CD4-positive, alpha-beta T cell treated with Interleukin-17A for 4 hours (primary cell): ENCODE data around the gene CES1.
"Not testable (repeated sequence)": the region's sequence is repeated elsewhere in the genome, so short reads cannot be mapped to it uniquely, and the experiment has no call there.

Experiments
- DNase-seq: peaks from one replicate; pipeline ENCODE4 v3.0.0-alpha.2; 2020; ENCODE audit warnings: mixed read lengths

The CES1 gene

DNA sequence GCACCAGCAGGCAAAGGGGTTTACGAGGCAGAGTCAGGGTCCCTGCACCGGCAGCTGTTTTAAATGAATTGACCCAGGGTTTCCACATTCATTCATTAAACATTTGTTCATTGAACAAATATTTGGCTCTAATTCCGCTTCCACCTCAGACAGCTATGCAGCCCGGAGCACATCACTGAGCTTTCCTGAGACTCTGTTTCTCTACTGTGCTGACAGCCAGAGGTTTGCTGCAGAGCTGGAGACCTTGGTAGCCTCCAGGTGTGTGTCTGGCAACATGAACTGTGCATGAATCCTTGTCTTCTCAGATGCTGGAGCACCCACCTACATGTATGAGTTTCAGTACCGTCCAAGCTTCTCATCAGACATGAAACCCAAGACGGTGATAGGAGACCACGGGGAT, 42.7 kb downstream of the CES1 start:
- DNase-seq, result not testable (repeated sequence)

DNA sequence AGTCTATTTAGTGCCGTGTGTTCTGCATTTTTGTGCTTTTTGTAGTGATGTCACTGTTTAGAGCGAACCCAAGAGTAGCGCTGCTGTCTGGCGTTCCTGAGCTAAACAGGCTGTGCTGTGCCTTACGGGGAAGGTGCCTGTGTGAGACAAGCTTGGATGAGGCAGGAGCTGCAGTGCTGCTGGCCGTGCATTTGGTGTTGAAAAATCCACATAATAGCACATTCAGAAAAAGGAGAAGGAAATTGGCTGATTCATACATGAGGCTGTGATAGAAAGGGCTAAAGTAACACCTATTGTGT, 50.2 kb downstream of the CES1 start:
- not testable (repeated sequence) for DNase-seq

DNA sequence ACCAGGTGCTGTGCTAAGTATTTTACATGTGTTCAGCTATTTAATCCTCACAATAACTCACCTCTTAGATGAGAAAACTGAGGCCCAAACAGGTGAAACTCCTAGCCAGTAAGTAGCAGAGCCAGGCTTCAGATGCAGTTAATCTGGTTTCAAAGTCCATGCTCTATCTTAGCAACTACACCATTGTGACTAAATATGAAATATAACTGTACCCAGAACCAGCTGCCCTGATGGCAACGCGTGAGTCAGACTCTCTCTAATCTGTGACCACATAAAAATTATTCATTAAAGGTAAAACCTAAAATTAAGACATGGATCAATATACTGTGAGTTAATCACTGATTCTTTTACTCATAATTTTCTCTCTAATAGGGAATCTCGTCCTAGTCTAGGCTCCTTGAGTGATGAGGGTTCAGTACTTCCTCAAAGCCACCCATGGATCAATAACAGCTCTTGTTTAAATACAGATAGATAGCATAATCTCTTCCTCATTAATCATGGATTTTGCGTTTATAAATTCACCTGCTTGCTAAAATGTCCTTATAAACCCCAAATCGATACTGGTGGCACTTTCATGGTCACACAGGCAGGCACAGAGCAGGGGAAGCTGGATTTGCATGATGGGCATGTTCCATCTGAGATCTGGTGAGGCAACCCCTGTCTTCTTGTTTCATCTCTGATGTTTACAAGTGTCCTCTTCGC, 50.7 kb downstream of the CES1 start:
- not testable (repeated sequence) for DNase-seq

DNA sequence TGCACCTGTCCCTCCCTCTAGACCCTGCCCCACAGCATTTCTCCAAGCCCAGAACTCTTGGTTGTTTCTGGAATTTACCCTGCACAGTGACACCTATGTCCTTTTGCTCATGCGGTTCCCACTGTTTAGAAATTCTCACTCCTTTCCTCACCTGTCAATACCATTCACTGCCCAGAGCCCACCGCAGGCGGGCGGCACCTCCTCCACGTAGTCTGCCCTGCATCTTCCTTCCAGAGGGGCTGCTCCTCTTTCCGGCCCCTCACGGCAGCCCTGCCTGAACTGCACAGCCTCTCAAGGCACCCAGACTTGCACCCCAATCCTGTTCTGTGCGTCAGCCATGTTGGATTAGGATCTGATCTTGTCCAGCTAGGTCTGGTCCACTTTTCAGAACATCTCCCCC, 51.4 kb downstream of the CES1 start:
- not testable (repeated sequence) for DNase-seq

DNA sequence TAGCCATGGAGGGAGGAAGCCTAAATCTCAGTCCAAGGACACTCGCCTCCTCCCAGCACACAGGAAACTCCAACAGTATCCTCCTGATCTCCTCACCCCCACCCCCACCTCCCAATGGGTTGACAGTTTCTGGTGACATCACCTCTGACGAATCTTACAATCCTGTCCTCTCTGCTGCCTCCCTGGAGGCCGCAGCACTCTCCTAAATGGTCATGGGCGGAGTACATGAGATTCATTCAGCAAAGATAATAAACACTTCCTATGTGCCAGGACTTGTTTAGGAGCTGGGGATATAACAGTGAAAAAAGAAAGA, 52.8 kb downstream of the CES1 start:
- not testable (repeated sequence) for DNase-seq

DNA sequence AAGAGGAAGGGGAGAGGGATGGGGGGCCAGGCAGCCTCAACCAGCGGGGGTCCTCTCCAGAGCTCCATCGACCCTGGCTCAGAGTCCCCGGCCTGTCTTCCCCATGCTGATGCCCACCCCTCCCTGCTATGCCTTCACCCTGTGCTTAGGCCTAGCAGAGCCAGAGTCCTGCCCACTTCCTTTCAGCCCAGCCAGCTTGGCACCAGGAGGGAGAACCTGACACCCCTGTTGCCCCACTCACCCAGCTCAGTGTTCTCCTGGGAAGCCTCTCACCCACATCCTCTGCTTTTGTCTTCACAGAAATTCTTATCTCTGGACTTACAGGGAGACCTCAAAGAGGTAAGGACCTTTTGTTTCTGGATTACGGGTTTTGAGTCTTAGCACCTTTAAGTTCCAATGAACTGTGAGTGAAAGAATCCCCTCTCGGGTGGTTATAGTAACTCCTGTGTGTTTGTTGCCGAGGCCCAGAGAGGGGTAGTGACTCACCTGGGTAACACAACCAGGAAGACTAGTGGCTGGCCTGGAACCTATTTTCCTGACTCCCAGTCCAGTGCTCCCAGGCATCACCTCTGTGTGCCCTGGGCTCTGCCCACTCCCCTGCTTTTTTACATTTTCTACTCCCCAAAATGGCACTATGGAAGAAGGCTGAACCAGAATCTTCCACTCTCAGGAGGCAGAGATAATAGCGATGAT, 53.3 kb downstream of the CES1 start:
- DNase-seq, result no peak

DNA sequence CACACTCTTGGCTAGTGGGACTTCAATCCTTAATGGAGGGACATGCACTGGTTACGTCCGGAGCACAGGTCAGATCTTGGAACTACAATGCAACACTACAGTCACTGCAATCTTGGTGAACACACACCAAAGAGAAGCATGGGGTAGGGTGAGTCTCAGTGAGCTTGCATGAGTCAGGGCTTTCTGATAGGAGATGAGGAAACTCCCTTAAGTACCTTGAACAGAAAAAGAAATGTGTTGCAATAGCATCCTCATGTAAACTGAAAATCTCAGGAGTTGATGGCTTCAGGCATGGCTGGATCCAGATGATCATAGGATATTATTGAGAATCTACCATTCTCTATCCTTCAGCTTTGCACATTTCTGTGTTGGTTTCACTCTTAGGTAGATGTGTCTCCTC, 54.1 kb downstream of the CES1 start:
- no peak for DNase-seq

DNA sequence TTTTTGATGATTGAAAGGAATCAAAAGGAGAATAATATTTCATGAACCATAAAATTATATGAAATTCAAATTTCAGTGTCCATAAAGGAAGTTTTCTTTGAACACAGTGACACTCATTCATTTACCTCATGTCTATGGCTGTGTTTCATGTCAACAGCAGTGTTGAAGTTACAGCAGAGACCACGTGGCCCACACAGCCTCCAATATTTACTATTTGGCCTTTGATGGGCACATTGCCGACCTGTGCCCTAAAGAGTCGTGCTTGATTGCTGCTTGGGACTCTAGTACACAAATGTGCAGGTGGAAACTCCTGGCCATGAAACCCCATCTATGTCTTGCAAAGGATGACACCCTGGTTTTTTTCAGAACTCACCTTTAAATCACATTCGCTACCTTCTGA, 57.0 kb downstream of the CES1 start:
- no peak for DNase-seq

DNA sequence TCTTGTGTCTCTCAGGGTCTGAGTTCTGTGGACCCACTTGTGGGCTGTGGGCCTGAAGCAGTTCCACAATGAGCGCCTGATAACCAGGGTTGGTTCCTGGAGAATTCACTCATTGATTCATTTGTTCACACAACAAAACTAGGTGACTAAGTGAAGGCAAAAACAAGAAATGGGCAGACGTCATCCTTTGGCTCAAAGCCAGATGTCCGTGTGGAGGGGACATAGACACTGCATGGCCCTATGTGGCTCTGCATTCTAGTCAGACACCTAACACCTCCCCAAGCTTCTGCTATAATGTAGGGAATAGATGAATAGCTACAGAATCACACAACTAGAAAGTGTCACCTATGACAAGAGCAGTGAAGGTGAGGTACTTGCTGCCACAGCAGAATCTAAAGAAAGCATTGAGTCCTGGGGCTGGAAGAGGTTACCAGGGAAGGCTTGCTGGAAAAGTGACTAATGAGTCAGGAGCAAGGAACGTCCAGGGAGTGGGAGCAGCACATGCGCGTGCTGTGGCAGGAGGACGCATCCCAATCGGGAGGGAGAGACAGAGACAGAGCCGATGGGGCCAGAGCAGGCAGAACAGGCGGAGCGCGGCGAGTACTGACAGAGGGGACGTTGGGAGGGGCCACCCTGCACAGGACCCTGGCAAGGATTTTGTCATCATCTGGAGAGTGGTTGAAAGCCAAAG, 58.9 kb downstream of the CES1 start:
- no peak for DNase-seq

DNA sequence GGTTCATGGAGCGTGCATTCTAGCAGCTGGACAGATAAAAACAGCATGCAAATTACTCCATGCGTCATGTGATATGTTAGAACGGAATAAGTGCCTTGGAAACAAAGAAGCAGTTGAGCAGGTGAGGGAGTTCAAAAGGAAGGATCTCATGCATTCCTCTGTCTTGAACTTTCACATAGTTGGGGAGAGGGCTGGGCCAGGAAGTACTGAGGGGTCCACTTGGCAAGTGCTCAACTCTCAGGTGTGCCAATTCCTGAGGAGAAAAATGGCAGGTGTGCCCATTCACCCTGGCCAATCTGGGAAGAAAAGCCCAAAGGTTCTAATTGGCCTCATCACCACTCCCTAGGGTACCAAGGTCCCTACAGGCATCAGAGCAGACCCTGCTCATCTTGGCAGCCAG, 67.7 kb downstream of the CES1 start:
- no peak for DNase-seq

DNA sequence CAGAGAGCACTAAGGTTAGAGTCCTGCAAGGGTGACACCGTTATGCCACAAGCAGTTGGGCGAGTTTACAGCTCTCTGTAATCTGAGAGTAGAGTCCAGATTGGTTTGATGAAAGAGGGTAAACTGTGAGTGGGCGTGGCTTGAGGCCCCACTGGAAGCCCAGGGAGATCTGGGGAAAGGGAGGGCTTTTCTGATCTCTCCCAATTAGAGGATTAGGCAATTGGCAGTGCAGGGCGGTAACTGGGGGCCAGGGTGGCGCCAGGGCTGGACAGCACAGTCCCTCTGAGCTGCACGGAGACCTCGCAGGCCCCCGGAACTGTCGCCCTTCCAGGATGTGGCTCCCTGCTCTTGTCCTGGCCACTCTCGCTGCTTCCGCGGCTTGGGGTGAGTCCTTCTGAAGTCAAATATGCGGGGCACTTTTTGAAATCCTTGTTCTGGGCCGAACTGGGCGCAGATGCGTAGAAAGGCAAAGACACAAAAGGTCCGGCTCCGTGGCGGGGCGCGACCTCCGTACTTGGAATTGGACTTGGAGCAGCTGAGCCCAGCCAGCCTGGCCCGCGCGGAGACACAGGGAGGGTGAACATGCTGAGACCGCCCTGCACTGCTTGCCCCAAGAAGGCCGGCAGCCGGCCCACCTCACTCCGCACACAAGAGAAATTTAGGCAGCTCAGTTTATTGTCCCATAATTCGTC, 72.4 kb downstream of the CES1 start:
- DNase-seq, result no peak

DNA sequence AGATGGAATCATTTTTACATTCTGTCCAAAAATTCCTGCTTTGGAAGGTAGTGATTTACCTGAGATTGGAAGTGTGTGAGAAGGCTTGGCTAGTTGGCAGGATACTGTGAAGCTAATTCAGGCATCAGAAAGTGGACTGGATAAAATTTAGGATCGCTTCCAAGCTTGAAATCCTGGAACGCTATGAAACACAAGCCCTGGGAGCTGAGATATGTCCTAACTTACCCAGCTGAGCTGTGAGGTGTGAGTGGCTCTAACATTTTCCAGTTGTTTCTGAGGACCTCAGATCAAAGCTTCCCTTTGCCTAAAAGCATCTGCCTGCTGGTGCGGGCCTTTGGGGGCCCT, 73.0 kb downstream of the CES1 start:
- DNase-seq, result not testable (repeated sequence)

DNA sequence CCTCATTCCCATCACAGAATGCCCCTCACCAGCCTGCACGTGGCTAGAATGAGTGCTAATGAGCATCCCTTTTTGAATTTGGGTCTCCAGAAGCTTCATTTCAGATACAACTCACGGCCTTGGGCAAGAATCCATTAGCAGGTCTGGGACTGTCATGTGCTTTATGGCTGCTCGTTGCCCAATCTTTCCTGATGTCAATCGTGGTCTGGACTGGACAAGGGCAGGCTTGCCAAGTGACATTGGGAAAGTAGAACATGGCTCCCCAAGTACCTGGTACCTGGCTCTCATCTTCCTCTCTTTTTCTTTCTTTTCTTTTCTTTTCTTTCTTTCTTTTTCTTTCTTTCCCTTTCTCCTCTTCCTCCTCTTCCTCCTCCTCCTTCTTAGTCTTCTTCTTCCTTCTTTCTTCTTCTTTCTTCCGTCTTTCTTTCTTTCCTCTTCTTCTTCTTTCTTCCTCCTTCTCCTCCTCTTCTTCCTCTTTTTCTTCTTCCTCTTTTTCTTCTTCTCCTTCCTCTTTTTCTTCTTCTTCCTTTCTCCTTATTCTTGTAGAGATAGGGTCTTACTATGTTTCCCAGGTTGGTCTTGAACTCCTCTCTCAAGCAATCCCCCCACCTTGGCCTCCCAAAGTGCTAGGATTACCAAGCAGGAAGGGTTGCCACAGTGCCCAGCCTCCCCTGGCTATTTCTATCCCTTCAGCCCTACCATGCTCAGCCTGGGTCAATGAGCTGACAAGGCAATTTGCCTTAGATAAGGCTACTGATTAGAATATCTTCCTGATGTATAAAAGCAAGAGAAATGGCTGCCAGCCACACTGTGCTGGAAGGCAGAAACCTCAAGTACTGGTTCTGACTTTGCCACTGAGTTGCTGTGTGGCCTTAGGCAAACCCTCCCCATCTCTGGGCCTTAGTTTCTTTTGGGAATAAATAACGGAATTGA, 75.0 kb downstream of the CES1 start:
- DNase-seq, result not testable (repeated sequence)

DNA sequence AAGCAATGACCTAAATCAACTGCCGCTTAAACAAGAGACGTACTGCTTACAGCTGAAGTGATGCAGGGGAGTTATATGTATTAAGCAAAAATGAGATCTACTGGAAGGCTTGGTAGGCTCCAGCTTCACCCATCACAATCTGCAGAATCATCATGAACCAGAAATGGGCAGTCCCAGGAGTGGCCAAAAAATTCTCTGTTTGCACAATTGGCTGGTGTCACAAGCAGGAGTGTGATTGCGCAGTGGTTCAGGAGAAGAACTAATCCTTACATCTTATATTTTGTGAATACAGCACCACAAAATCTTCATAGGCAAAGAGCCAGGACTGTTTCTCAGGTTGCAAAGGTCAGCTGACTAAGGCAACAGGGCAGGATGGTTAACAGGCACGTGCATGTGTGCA, 75.9 kb downstream of the CES1 start:
- no peak for DNase-seq

DNA sequence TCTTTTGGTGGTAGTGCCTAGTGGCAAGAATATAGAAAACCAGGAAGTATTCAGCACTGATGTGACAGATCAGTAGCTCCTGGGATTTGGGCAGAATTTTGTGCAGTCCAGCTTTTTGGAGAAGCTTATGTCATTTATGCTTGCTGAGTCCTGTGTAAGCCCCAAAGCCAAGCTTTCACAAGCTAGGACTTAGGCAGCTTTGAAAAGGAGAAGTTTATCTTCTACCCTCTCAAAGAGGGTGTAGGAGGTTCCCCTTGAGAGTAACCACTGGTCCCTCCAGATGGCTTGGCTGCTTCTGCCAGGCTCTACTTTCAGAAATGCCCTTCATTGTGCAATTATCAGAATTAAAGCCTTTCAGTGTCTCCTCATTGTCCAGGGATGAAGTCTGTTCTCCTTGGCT, 78.8 kb downstream of the CES1 start:
- no peak for DNase-seq

DNA sequence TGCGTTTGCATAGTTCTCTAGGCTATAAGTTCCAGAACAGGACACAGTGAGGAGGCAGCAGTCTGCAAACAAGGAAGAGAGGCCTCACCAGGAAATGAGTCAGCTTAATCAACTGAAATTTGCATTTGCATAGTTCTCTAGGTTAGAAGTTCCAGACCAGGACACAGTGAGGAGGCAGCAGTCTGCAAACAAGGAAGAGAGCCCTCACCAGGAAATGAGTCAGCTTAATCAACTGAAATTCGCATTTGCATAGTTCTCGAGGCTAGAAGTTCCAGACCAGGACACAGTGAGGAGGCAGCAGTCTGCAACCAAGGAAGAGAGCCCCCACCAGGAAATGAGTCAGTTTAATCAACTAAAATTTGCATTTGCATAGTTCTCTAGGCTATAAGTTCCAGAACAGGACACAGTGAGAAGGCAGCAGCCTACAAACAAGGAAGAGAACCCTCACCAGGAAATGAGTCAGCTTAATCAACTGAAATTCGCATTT, 79.7 kb downstream of the CES1 start:
- not testable (repeated sequence) for DNase-seq
